ENCODE results near the gene CCDC102A.
"Not testable (repeated sequence)": the region's sequence is repeated elsewhere in the genome, so short reads cannot be mapped to it uniquely, and the experiment has no call there.

Gene CCDC102A

DNA sequence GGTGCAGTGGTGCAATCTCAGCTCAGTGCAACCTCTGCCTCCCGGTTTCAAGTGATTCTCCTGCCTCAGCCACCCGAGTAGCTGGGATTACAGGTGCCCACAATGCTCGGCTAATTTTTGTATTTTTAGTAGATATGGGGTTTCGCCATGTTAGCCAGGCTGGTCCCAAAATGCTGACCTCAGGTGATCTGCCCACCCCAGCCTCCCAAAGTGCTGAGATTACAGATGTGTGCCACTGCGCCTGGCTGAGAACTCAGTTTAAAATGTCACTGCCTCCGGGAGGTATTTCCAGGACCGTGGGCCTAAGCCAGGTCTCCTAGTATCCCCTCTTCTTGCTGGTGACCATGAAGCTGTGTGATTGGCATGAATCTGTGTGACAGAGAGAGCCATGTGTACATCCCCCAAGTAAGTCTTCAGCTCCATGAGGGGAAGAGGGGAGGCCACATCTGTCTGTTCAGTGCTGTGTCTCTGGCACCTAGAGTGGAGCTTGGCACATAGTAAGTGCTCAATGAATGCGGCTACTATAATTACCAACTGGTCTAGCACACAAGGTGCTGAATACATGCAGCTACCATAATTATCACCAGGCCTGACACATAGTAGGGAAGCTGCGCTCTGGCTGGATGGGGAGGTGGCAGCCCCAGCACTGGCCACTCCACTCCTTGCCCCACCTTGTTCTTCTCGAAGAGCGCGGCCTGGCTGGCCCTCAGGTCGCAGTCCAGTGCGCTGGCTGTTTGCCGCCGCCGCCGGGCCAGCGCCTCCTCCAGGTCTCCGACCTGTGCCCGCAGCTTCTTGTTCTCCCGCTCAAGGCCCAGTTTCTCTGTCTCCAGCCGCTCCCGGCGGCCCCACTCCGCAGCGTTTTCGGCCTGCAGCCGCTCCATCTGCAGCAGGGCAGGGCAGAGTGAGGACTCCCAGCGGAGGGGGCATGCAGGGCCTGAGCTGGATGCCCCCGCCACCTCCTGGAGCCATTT is 18.7 kb downstream of the CCDC102A start:
- no peak for DNase-seq

DNA sequence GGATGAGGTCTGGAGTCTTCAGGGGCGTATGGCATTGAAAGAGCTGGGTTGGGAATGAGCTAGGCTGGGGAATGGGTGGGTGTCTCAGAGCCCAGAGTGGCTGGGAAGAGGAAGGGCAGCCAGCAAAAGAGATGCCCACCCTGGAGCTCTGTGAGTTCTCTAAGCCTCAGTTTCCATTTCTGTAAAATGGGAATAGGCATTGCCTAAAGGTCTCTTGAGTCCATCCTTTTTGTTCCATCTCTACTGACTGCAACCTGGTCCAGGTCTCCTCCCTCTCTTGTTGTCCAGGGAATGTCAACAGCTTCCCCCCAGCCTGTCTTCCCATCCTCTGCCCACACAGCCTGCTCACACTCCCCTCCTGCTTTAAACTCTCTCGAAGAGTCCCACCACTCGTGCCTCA is 19.6 kb downstream of the CCDC102A start:
- DNase-seq: no peak

DNA sequence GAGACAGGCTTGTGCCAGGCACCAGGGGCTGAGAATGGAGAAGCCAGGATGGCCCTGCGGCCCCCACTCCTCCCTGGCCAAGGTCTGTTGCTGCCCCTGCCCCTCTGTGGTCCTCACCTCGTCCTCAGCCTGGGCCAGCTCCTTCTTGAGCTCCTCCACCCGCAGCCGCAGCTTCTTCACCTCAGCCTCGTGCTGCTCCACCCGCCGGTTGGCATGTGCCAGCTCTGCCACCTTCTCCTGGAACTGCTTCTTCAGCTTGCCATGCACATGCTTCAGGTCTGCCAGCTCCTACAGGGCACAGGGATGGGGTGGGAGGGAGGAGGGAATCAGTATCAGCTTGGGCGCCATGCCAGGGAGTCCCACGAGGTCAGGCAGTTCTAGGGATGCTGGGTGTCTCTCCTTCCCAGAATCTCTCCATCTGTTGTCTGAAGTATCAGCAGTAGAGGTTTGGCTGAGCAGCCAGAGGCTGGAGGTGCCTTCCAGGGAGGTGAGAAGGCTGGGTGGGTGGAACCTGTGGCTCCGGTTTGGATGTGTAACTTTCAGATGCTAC is 20.1 kb downstream of the CCDC102A start:
- DNase-seq: no peak

DNA sequence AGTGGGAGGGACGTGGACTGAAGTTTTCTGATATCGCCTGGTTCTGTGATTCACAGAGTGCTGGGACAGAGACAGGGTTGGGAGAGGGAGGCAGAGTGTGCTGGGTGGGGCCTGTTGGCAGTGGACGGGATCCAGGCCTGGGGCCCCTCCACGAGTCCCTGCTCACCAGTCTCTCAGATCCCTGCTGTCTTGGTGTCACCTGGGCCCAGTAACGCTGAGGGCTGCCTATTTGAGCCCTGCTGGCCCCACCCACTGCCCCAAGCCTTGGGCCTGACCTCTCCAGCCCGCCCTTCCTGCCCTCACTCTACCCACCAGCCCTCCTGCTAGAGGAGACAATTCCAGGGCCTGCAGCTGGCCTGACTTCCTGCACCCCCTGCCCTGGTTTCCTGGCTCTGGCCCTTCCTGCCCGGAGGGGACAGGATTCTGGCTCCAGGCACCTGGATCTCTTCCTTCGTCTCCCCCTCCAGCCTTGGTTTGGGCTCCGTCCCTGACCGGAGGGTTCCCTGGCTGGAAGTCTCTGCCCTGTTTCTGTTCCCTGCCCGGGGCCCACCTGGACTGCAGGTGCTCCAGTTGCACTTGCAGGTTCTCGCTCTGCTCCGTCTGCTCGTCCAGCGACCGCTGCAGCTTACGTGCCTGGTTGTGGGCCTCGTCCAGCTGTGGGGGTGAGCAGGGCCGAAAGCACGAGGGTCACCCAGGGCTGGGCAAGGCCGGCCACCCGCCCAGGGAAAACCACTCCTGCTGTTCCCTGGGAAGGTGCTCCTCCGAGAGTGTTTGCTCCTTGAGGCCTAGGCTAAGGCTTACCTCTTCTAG is 21.4 kb downstream of the CCDC102A start:
- DNase-seq: no peak

DNA sequence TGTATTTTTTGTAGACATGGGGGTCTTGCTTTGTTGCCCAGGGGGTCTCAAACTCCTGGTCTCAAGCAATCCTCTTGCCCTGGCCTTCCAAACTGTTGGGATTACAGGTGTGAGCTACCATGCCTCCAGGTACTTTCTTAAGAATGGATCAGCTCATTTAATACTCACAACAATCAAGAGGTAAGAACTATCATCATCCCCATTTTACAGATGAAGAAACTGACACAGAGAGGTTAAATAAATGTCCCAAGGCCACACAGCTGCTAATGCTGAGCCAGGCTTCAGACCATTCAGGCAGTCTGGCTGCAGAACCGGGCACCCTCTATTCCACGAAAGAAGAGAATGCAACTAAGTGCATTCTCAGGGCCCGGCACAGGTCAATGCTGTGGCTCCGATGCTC is 22.0 kb downstream of the CCDC102A start:
- no peak for DNase-seq

DNA sequence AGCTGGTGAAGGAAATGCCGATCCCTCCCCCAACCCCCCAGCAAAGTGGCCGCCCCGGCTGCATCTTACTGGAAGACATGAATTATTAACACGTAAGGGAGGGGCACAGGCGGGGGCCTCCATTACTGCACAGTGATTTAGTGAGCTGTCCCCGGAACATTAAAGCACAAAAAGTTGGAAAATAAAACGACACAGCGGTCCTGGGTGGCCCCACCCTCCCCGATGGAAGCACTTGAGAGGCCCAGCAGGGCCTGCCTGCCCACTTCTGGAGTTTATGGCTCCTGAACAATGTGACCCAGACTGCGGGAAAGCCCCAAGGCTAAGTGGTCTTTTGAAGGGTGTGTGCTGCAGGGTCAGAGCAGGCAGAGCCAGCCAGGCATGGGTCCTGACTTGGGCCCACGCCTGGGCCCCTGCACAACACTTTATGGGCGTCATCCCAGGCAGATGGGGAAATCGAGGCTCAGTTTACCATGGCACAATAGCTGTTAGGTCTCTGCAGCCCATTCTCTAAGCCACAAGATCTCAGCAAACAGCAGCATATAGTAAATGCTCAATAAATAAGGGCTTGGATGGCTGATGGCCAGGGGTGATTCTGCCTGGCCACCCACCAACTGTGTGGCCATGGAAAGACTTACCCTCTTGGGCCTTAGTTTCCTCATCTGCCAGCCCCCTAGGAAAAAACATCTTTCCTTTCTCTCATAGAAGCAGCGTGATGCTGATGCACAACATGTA is 22.8 kb downstream of the CCDC102A start:
- no peak for DNase-seq

DNA sequence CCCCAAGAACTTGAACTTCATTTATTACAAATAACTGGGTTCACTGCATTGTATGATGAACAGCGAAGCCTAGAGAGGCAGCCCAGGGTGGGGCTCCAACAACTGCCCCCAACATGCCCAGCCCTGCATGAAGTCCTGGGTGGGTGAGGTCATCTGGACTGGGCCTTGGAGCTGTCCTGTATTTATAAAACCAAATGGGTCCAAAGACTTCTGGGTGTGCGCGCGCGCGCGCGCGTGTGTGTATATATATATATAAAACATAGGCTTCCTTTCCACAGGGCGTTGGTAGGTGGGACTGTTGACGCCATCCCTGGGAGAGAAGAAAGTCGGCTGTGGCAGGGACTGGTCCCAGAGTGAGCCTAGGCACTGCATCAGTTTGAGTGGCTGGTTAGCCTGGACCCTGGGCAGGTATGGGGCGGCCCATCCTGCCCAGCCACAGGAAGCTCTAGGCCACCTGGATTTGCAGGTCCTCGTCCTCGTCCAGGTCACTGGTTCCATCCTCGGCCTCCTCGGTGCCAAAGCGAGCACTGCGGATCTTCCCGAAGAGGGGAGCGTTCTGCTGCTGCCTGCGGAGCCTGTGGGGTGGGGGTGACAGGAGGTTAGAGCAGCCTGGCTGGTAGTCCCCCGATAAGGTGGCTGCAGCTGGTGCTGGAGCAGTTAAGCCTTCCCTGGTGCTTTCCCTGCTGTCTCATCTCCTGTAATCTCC is 23.9 kb downstream of the CCDC102A start:
- DNase-seq: no peak

DNA sequence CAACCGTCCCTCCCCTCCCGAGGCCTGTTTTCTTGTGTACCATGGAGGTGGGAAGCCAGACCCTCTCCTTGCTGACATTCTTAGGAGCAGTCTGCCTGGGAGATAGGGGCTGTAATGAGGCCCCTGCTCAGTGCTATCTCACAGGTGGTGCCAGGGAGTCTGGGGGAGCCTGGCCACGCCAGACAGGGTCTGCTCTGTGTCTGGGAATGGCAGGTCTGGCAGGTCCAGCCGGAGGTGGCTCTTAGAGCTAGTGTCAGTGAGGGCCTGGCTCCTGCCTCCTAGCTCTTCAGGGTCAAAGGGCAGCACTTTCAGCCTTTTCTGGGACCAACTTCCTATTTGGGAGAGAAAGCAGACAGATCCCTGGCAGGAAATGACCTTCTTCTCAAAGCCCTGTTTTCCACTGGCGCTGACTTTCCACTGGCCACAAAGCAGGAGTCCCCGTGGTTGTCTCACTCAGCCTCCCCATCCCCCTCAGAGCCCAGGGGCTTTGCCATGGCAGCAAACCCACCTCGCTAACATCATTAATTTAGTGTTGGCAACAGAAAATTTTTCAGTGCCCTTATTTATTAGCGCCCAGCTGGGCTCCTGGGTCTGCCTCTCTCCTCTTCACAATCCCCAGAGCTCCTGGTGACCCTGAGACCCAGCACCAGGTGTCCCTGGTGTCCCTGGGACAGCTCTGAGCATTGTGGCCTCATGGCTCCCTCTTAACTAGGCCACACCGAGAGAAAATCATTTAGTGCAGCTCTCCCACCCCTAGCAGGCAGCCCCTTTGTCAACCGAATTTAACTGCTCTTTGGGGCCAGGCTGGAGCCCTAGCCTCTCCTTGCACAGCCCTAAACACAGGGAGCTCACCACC is 26.1 kb downstream of the CCDC102A start:
- no peak for DNase-seq

DNA sequence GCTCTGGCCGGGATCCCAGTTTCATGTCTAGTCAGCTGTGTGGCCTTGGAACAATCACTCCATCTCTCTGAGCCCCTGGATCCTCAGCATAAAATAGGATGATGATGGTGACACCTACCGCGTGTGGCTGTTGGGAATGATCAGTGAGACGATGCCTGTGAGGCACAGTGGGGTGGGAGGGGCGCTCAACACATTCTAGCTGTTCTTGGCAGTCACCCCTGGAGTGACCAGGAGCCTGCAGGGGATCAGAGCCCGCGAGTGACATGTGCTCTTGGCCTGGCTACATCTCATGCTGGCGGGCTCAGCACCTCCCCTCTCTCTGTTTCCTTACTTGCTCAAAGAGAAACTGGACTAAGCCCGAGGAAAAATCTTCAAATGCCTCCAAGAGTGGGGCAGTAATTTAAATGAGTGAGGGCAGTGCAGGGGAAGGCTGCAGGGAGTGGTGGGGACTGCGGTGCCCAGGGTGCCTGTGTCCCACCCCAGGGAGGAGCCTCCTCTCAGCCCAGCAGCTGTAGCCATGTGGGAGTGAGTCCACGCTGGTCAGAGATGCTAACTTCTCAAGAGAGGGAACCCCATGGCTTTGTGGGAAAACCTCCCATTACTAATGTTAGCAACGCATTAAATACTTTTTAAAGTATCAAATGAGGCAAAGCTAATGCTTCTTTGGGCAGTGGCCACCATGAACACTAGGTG is 27.0 kb downstream of the CCDC102A start:
- no peak for DNase-seq

DNA sequence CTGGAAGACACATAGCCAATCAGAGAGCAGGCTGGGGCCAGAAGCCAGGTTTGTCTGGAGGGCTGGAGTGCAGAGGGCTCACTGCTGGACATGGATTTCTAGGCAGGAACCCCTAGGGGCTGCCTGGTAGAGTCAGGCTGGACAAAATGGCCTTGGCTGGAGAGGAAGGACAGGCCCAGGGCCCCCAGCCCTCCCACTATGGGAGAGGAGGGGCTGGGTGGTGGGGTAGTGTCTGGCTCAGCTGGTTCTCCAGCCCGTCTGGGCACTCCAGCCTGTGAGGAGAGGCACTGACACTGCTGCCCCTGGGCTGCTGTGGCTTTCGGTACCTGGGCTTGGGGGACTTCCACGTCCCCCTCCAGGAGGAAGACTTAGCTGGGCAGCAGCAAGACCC is 28.3 kb downstream of the CCDC102A start:
- DNase-seq: no peak

DNA sequence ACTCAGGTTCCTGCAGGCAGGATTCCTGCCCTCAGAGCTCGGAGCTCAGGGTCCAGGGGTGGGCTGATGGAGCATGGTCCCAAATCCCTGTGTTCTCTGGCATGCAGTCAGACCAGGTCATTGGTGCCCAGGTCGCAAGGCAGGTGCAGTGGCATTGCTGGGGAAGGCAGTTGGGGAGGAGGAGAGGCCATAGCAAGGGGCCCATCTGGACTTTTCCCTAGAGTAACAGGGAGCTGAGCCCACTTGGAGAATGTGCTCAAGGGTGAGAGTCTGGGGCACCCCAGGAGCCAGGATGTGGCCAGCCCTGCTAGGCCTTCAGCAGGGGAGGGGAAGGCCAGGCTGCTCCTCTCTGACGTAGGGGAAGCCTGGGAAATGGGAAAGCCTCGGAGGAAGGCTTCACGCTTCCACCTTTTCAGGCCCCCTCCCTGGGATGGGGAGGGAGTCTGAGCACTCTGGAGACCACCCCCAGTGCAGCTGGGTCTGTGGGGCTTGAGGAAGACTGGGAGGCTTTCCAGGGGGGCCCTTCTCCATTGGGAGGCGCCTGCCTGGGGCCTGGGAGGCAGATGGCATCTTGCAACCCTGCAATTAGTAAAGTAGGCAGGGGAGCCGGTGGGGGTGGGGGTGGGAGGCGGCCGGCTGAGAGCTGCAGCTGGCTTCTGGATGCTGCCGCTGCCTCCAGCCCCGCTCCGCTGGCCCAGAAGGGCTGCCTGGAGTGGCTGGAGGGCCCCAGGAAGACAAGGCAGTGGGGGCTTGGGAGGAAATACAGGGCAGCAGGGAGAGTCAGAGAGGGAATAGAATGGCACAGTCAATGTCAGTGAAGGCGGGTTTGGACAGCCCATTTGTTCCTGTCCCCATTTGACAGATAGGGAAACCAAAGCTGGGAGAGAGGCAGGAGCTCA is 29.0 kb downstream of the CCDC102A start:
- DNase-seq: no peak

DNA sequence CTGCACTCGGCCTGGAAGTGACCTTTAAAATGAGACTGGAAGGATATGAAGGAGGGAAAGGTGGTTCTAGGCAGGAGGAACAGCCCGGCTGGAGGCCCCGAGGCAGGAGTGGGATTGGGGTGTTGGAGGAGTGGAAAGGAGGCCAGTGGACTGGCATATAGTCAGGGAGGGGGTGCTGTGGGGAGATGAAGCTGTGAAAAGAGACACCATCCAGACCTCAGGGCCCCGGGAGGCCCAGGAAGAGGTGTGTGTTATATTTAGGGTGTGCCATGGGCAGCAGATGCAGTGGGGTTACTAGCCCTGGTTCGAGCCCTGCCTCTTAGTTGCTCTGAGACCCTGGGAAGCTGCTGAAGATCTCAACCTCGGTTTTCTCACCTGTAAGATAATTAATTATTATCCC is 31.2 kb downstream of the CCDC102A start:
- no peak for DNase-seq

DNA sequence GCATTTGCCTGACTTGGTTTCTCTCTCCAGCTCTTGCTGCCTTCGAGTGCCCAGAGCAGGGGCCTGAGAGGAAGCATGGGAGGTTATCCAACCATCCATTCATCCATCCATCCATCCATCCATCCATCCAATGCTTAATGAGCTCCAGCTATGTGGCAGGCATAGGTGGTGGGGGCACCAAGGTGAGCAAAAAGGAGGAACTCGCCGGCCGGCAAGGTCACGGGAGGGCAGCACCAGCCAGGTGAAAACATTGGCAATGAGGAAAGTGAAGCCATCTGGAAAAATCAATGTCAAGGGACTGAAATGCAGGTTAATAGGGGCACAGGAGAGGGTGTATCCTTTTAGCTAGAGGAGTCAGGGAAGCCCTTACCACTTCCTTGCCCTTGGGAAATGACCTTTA is 31.9 kb downstream of the CCDC102A start:
- no peak for DNase-seq

DNA sequence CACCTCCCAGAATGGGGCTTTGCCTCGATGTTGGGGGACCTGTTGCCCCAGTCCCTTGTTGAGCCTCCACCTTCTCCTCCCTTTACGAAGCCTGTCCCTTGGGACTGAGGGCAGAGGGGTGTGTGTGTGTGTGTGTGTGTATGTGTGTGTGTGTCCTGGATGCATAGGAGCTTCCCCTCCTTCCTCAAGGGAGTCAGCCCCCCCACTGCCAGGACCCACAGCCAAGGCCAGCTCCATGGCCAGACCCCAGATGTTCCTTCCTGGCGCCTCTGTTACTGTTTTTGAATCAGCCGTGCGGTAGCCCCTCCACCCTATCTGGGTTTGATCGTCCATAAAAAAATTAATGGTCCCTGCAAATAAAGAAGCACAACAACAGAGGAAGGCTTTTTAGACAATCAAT is 32.4 kb downstream of the CCDC102A start:
- no peak for DNase-seq

DNA sequence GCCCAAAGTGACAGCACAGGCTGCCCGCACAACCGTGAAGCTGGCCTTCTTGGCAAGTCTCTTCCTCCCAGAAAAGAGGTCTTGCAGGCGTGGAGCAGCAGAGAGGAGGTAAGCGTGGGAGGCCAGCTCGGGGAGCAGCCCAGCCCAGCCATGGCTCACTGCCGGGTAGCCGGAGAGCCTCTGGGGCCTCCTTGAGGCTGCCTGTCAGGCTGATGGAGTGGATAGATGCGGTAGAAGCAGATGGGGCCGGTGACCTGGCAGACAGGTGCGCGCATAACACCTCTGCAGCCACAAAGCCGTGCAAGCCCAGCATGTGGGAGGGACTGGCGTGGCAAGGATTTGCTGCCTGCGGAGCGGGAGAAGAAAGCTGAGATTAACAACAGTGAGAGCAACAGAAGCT is 33.0 kb downstream of the CCDC102A start:
- DNase-seq: no peak

DNA sequence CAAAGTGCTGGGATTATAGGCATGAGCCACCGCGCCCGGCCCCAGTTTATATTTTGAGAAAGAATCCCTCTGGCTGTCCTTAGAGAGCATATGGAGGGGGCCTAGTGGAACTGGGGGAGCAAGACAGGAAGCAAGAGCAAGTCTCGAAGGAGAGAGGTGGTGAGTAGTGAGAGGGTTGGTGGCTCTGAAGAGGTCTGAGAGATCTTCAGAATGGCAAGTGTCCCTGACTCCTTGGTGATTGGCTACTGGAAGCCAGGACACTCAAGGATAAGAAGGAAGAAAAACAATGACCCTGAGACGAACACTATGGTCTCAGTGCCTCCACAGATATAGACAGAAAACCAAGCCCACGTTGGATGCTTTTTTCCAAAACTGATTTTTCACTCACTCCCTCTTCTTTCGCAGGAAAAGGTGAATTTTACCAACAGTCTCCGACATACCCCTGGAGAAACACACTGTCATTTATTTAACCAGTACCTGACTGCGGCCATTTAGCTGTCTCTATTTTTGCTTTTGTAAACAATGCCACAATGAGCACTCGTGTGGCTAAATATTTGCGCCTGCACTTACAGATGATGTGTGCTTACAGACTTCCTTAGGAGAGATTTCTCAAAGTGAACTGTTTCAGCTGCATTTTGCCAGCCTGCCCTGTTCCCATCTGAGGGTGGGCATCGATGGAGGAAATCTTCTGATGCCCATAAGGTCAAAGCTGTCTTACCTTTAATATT is 34.2 kb downstream of the CCDC102A start:
- DNase-seq: no peak

DNA sequence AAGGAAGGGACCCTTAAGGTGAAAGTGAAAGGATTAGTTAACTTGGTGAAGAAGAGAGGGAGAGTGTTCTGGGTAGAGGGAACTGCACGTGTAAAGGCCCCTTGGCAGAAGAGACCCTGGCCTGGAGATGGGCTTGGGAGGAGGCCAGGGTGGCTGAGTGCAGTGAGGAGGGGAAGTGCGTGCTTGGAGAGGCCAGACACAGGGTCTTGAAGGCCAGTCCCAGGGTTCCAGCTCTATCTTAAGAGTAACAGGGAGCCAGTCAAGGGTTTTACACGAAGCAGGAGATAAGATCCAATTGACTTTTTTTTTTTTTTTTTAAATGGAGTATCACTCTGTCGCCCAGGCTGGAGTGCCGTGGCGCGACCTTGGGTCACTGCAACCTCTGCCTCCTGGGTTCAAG is 34.9 kb downstream of the CCDC102A start:
- no peak for DNase-seq

DNA sequence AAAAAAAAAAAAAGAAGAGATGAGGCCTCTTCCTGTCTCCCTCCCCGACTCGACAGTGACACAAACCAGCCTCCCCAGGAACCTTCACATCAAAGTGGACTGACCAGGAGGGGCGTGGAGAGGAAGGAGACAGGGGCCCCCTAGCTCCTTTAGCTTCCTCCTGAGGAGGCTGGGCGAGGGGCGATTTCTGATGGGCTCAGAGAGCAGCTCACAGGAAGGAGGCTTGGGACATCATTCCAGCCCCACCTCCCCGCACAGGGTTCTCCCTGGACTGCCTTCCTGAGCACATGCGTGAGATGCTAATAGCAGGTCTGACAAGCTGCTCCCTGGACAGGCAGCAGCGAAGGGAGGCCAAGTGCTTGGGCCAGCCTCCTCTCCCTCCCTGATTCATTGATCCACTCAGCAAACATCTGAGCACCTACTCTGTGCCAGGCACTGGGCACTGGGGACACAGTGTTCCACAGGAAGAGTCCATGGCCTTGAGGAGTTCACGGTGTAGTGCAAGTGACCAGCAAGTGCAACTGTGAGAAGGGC is 35.7 kb downstream of the CCDC102A start:
- no peak for DNase-seq

DNA sequence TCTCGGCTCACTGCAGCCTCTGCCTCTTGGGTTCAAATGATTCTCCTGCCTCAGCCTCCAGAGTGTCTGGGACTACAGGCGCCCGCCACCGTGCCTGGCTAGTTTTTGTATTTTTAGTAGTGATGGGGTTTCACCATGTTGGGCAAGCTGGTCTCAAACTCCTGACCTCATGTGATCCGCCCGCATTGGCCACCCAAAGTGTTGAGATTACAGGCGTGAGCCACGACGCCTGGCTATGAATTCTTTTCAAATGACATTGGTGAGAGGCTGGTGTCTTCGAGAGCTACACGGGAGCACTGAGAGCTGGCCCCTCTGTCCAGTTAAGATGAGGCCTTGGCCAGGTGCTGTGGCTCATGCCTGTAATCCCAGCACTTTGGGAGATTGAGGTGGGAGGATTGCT is 36.4 kb downstream of the CCDC102A start:
- not testable (repeated sequence) for DNase-seq

Measured in activated CD8-positive, alpha-beta memory T cell treated with anti-CD3 and anti-CD28 coated beads, Interleukin-2, amount 50 U/mL, for 48 hours (primary cell).